ENCODE data around the gene CDKN2C. TPM values are rescaled to one million over a fixed set of nuclear protein-coding genes. Genes with fewer than 3 reads are reported as not detected.

The CDKN2C gene
- total and polyA plus RNA-seq, 4 donors: 8.8 to 43.5 (median 17.2) TPM

DNA sequence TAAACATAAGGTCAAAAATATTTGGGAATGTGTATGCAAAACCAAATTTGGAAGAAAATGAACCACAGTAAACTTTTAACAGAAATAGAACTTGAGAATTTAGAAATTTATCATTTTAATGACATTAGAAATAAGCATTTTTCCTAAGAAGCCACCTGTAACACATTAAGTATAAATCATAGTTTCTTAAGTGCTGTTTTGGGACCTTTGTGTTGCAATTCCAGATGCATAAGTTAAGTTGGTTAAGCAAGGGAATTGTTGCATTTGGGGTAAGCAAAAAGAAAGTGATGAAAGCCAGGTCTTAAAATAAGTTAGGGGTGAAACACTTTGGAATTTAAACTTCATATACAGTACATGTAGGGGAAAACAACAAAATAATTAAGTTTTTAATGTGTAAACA is 49.8 kb downstream of the CDKN2C start:
- intact Hi-C loops (cut with DNase I): no loop called here
- Histone ChIP-seq H3K4me1 (ENCODE audit: control insufficient read depth in 1 of 2, insufficient read depth in 2 of 2, low read length in 2 of 2) (no peaks in the 10 kb centered on the region), H3K4me3 (ENCODE audit: low read length in 2 of 2) (no peak overlapping the region), H3K36me3 (ENCODE audit: control insufficient read depth in 1 of 2, insufficient read depth in 2 of 2, low read length in 1 of 2) (no peaks in the 10 kb centered on the region), H3K27ac (ENCODE audit: low read depth in 1 of 2, low read length in 2 of 2) (no peak overlapping the region), H3K27me3 (ENCODE audit: control insufficient read depth in 1 of 2, insufficient read depth in 2 of 2, low read length in 1 of 2) (no peaks in the 10 kb centered on the region), H3K9me3 (ENCODE audit: control insufficient read depth, low read length) (no peaks in the 10 kb centered on the region)
- ATAC-seq (ENCODE audit: low FRiP score) (no peak), DNase-seq (no peak)

Other genes with a start within 250 kb of the CDKN2C start
- 10 to 100 TPM; 54.7 to 56.1 TPM for gene FAF1, start 10.0 kb upstream of the CDKN2C start, total RNA-seq
- gene FAF1, start 10.0 kb upstream of the CDKN2C start, polyA plus RNA-seq: 10 to 100 TPM; 27.0 to 31.2 TPM
- not detected for gene C1orf185, start 132.0 kb downstream of the CDKN2C start, total RNA-seq
- gene C1orf185, start 132.0 kb downstream of the CDKN2C start, polyA plus RNA-seq: not detected